ENCODE results near the gene SHC1. TPM values are rescaled to one million over a fixed set of nuclear protein-coding genes. Genes with fewer than 3 reads are reported as not detected.
A peak's percentile ranks its signal among the peaks of the same experiment; 100 is the strongest.

The SHC1 gene
- total RNA-seq, 1 donor from 2014 or later: 251 TPM

GRCh38 chr1:154938604-154939399 lies 31.7 kb downstream of the SHC1 start:
- H3K4me1 Mint-ChIP-seq (ENCODE audit: low read depth): peaks cover 38% of the 10 kb centered on the region
- TF ChIP-seq, protein P1, sequence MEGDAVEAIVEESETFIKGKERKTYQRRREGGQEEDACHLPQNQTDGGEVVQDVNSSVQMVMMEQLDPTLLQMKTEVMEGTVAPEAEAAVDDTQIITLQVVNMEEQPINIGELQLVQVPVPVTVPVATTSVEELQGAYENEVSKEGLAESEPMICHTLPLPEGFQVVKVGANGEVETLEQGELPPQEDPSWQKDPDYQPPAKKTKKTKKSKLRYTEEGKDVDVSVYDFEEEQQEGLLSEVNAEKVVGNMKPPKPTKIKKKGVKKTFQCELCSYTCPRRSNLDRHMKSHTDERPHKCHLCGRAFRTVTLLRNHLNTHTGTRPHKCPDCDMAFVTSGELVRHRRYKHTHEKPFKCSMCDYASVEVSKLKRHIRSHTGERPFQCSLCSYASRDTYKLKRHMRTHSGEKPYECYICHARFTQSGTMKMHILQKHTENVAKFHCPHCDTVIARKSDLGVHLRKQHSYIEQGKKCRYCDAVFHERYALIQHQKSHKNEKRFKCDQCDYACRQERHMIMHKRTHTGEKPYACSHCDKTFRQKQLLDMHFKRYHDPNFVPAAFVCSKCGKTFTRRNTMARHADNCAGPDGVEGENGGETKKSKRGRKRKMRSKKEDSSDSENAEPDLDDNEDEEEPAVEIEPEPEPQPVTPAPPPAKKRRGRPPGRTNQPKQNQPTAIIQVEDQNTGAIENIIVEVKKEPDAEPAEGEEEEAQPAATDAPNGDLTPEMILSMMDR (IDR thresholded peaks at IDR 0.05): no peak
- H3K27ac Mint-ChIP-seq (ENCODE audit: unreplicated experiment): peak overlapping the region; percentile 59
- H3K4me3 Mint-ChIP-seq (ENCODE audit: unreplicated experiment): peak overlapping the region; percentile 7
- no peaks in the 10 kb centered on the region for H3K9me3 Mint-ChIP-seq (ENCODE audit: low read depth)
- no peaks in the 10 kb centered on the region for H3K36me3 Mint-ChIP-seq (ENCODE audit: low read depth)
- no peaks in the 10 kb centered on the region for H3K27me3 Mint-ChIP-seq (ENCODE audit: low read depth)
- no peak for DNase-seq (ENCODE audit: low spot score)

GRCh38 chr1:154937988-154938386 lies 32.6 kb downstream of the SHC1 start:
- Mint-ChIP-seq H3K36me3 (ENCODE audit: low read depth) (no peaks in the 10 kb centered on the region), H3K9me3 (ENCODE audit: low read depth) (no peaks in the 10 kb centered on the region), H3K4me1 (ENCODE audit: low read depth) (peaks cover 34% of the 10 kb centered on the region), H3K27me3 (ENCODE audit: low read depth) (no peaks in the 10 kb centered on the region), H3K27ac (ENCODE audit: unreplicated experiment) (peak overlapping the region; percentile 98), H3K4me3 (ENCODE audit: unreplicated experiment) (peak overlapping the region; percentile 93)
- TF ChIP-seq, protein P1 (IDR thresholded peaks at IDR 0.05): no peak
- no peak for DNase-seq (ENCODE audit: low spot score)

GRCh38 chr1:154937085-154937987 lies 33.2 kb downstream of the SHC1 start:
- Mint-ChIP-seq H3K27ac (ENCODE audit: unreplicated experiment) (peak overlapping the region; percentile 98), H3K36me3 (ENCODE audit: low read depth) (no peaks in the 10 kb centered on the region), H3K4me3 (ENCODE audit: unreplicated experiment) (peak overlapping the region; percentile 93), H3K27me3 (ENCODE audit: low read depth) (no peaks in the 10 kb centered on the region), H3K9me3 (ENCODE audit: low read depth) (no peaks in the 10 kb centered on the region), H3K4me1 (ENCODE audit: low read depth) (peaks cover 34% of the 10 kb centered on the region)
- TF ChIP-seq, protein P1 (IDR thresholded peaks at IDR 0.05): peak; percentile 69
- DNase-seq (ENCODE audit: low spot score): peak; percentile 97

GRCh38 chr1:154936555-154937084 lies 33.9 kb downstream of the SHC1 start, which contains the start of gene PMVK:
Gene PMVK (minus strand): TSS chr1:154936719. CDS start chr1:154936685, 34 bp downstream.
- Mint-ChIP-seq H3K4me3 (ENCODE audit: unreplicated experiment) (peak within 1 kb of the TSS; percentile 93), H3K4me1 (ENCODE audit: low read depth) (peaks cover 34% of the 10 kb centered on the region), H3K36me3 (ENCODE audit: low read depth) (no peaks in the 10 kb centered on the region), H3K27me3 (ENCODE audit: low read depth) (no peaks in the 10 kb centered on the region), H3K9me3 (ENCODE audit: low read depth) (no peaks in the 10 kb centered on the region), H3K27ac (ENCODE audit: unreplicated experiment) (peak within 1 kb of the TSS; percentile 98)
- TF ChIP-seq, protein P1 (IDR thresholded peaks at IDR 0.05): peak; percentile 66
- DNase-seq (ENCODE audit: low spot score): peak; percentile 97

Measured in chondrocyte (in vitro differentiated cells).